GM12891 (cell line): ENCODE measurements around the gene TTC8.

Experiments used
- PAX5 ChIP-seq: IDR thresholded peaks from 2 replicates; pipeline ENCODE4 v1.6.1; 2011; ENCODE audit warnings: low read length, moderate library complexity, mild to moderate bottlenecking; ENCODE audit not compliant: insufficient read depth, severe bottlenecking
- POLR2A ChIP-seq: IDR thresholded peaks from 2 replicates; pipeline ENCODE4 v1.6.1; 2011; ENCODE audit warnings: low read depth, low read length, control low read depth
- POLR2AphosphoS5 ChIP-seq: IDR thresholded peaks from 2 replicates; pipeline ENCODE4 v1.6.1; 2011; ENCODE audit warnings: low read depth, low read length, control low read depth
- POU2F2 ChIP-seq: IDR thresholded peaks from 2 replicates; pipeline ENCODE4 v1.6.1; 2011; ENCODE audit warnings: low read depth, mild to moderate bottlenecking, control low read depth, low read length, moderate library complexity
- SPI1 ChIP-seq: IDR thresholded peaks from 2 replicates; pipeline ENCODE4 v1.6.1; 2011; ENCODE audit warnings: low read depth, low read length, control low read depth
- TAF1 ChIP-seq: IDR thresholded peaks from 2 replicates; pipeline ENCODE4 v1.6.1; 2011; ENCODE audit warnings: low read depth, low read length, control low read depth

DNA sequence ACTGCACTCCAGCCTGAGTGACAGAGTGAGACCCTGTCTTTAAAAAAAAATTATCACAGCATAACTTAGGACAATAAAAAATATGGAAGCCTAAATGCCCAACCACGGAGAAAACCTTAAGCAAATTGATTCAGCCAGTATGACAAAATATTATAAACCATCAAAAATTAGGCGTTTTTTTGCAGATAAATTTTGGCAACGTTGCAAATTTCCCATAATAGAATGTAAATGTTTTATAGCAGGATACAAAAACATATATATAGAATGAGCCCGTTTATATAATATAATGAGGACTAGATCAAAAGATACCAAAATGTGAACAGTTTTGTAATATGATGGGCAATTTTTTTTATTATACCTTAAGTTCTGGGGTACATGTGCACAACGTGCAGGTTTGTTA lies 24.9 kb upstream of the TTC8 start:
- TF ChIP-seq TAF1 (no peak), POLR2AphosphoS5 (no peak), POLR2A (no peak), POU2F2 (no peak), SPI1 (no peak), PAX5 (no peak)
